Peyer's patch (tissue), 4 donors: Measurements from ENCODE around the gene TBCD. TPM values are rescaled to one million over a fixed set of nuclear protein-coding genes. Genes with fewer than 3 reads are reported as not detected.
"Not testable (repeated sequence)": the region's sequence is repeated elsewhere in the genome, so short reads cannot be mapped to it uniquely, and the experiment has no call there.

Source experiments
- DNase-seq, 3 donors: peaks; one replicate each; pipeline ENCODE4 v3.0.0-alpha.2; 2017 to 2019
- H3K27ac ChIP-seq, 4 donors: fragments of 200-600 bp; sonication (generic); one replicate each; pipeline ENCODE4 v1.5.1; 2016 to 2019
- H3K27me3 ChIP-seq, 2 donors: fragments of 200-600 bp; sonication (generic); one replicate each; pipeline ENCODE4 v1.5.1; 2019
- H3K36me3 ChIP-seq, 3 donors: fragments of 200-600 bp; sonication (generic); one replicate each; pipeline ENCODE4 v1.5.1; 2016 to 2019
- H3K4me1 ChIP-seq, 4 donors: fragments of 200-600 bp; sonication (generic); one replicate each; pipeline ENCODE4 v1.5.1; 2016 to 2019
- H3K4me3 ChIP-seq, 4 donors: fragments of 200-600 bp; sonication (generic); 1 replicate in 3 of 4; 2 replicates in 1 of 4; pipeline ENCODE4 v1.5.1; 2016 to 2019; ENCODE audit warnings: mild to moderate bottlenecking in 1 of 4
- H3K9me3 ChIP-seq, 4 donors: fragments of 200-600 bp; sonication (generic); one replicate each; pipeline ENCODE4 v1.5.1; 2016 to 2019; ENCODE audit warnings: mild to moderate bottlenecking in 1 of 4
- POLR2A ChIP-seq, 2 donors: fragments of 450-650 bp; IDR thresholded peaks; one replicate each; pipeline ENCODE4 v1.5.1; 2017; ENCODE audit warnings: antibody characterized with exemption in 2 of 2, mild to moderate bottlenecking in 2 of 2, moderate library complexity in 2 of 2
- total RNA-seq, 4 donors: library from RNA; depleted of rRNA; stranded (reverse); fragments of >200 nt; gene quantifications; one replicate each; pipeline ENCODE4 v1.1.0, GENCODE V29; 2016
- TF ChIP-seq, protein P1 (sequence below), 6 experiments: fragments of 450-650 bp in 4 of 6; fragments of 200-600 bp in 2 of 6; sonication (generic) in 1 of 6; IDR thresholded peaks; one replicate each; pipeline ENCODE4 v1.5.1; 2017 to 2019; ENCODE audit warnings: antibody characterized with exemption in 6 of 6, mild to moderate bottlenecking in 3 of 6, moderate library complexity in 1 of 6

Gene TBCD
- total RNA-seq, 4 donors from 2014 or later, result 58.7 to 130 (median 74.8) TPM

DNA sequence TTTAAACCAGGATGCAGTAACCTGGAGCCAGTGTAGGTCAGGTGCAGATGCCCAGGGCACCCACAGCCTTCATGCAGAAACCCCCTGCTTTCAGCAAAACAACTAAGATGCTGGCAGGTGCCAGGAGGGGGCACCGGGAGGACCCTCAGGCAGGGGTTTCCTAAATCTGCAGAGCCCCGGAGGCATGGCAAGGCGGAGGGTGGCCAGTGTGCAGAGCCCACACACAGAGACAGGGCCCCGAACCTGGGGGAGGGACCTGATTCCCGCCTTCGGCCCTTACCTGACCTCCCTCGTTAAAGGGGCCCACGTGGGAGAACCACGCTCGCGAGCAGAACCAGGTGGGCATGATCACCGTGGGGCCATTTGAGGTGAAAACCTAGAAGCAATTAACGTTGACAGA, 213.5 kb downstream of the TBCD start:
- H3K4me1 ChIP-seq, result peaks cover 0 to 9% (median 4%) of the 10 kb centered on the region in 4 donors
- no peak for TF ChIP-seq POLR2A (IDR thresholded peaks at IDR 0.05)
- TF ChIP-seq, protein P1, sequence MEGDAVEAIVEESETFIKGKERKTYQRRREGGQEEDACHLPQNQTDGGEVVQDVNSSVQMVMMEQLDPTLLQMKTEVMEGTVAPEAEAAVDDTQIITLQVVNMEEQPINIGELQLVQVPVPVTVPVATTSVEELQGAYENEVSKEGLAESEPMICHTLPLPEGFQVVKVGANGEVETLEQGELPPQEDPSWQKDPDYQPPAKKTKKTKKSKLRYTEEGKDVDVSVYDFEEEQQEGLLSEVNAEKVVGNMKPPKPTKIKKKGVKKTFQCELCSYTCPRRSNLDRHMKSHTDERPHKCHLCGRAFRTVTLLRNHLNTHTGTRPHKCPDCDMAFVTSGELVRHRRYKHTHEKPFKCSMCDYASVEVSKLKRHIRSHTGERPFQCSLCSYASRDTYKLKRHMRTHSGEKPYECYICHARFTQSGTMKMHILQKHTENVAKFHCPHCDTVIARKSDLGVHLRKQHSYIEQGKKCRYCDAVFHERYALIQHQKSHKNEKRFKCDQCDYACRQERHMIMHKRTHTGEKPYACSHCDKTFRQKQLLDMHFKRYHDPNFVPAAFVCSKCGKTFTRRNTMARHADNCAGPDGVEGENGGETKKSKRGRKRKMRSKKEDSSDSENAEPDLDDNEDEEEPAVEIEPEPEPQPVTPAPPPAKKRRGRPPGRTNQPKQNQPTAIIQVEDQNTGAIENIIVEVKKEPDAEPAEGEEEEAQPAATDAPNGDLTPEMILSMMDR (IDR thresholded peaks at IDR 0.05), result no peak
- no peak overlapping the region for H3K4me3 ChIP-seq
- peak in 2 of 3 donors; percentile 27 to 39 for DNase-seq
- H3K36me3 ChIP-seq, result no peaks in the 10 kb centered on the region
- H3K27me3 ChIP-seq, result no peaks in the 10 kb centered on the region
- no peak overlapping the region for H3K27ac ChIP-seq
- H3K9me3 ChIP-seq, result no peaks in the 10 kb centered on the region

- Histone ChIP-seq H3K27ac (no peak overlapping the region), H3K4me3 (no peak overlapping the region), H3K4me1 (peaks cover 0 to 9% (median 4%) of the 10 kb centered on the region in 4 donors), H3K27me3 (no peaks in the 10 kb centered on the region), H3K9me3 (no peaks in the 10 kb centered on the region), H3K36me3 (no peaks in the 10 kb centered on the region)
- peak in 1 of 3 donors; percentile 8 for DNase-seq
- TF ChIP-seq, protein P1 (IDR thresholded peaks at IDR 0.05), result no peak
- TF ChIP-seq POLR2A (IDR thresholded peaks at IDR 0.05), result no peak
Observed at GRCh38 chr17:82966415-82966814, 214.6 kb downstream of the TBCD start.

DNA sequence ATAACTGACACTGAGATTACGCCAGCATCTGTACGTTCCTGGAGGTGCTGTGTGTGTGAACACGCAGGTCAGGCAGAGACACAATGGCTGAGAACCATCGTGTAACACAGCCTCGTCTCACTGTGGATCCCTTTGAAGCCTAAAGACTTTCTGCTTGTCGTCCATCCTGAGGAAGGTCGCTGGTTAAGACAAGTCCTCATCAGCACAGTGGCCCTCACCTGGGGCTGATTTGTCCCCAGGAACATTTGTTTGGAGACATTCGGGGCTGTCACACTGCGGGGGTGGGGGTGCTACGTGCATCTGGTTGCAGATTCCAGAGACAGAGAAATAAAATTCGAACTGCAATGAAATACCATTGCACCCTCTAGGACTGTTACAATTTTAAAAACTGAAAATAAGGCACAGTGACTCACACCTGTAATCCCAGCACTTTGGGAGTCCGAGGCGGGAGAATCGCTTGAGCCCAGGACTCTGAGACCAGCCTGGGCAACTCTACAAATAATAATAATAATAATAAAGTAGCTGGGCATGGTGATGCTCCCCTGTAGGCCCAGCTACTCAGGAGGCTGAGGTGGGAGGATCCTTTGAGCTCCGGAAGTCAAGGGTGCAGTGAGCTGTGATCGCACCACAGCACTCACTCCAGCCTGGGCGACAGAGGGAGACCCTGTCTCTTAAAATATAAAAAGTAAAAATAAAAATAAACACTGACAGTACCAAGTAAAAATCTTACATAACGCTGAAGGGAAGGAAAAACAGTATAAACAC, 215.6 kb downstream of the TBCD start:
- Histone ChIP-seq H3K4me3 (no peak overlapping the region), H3K27me3 (no peaks in the 10 kb centered on the region), H3K9me3 (no peaks in the 10 kb centered on the region), H3K4me1 (peaks cover 0 to 9% (median 4%) of the 10 kb centered on the region in 4 donors), H3K27ac (no peak overlapping the region), H3K36me3 (no peaks in the 10 kb centered on the region)
- TF ChIP-seq, protein P1 (IDR thresholded peaks at IDR 0.05), result no peak
- no peak for TF ChIP-seq POLR2A (IDR thresholded peaks at IDR 0.05)
- DNase-seq, result peak in 1 of 3 donors; percentile 16

DNA sequence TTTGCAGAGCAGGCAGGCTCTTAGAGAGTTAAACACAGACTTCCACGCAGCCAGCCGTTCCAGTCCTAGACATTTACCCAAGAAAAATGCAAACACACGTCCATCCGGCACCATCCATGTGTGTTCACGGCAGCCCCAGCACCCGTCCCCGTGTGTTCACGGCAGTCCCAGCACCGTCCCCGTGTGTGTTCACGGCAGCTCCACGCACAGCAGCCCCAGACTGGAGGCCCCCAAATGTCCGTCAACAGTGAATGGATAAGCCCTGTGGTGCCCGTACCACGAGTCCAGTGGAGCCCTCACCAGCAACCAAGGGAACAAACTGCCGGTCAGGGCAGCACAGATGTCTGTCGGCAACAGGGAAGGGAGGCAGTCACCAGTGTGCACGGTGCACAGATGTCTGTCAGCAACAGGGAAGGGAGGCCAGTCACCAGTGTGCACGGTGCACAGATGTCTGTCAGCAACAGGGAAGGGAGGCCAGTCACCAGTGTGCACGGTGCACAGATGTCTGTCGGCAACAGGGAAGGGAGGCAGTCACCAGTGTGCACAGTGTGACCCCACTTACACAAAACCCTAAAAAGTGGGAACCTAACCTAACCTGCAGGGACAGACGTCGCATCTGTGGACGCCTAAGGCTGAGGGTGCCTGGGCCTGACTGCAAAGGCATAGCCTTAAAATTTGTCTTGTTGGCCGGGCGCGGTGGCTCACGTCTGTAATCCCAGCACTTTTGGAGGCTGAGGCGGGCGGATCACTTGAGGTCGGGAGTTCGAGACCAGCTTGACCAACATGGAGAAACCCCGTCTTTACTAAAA, 216.4 kb downstream of the TBCD start:
- not testable (repeated sequence) for H3K36me3 ChIP-seq, H3K9me3 ChIP-seq, H3K4me3 ChIP-seq, H3K27me3 ChIP-seq, H3K27ac ChIP-seq, H3K4me1 ChIP-seq
- peak in 1 of 3 donors; percentile 47 for DNase-seq

- H3K36me3 ChIP-seq, result no peaks in the 10 kb centered on the region
- peaks cover 0 to 5% (median 0%) of the 10 kb centered on the region in 4 donors for H3K4me1 ChIP-seq
- H3K4me3 ChIP-seq, result no peak overlapping the region
- no peak overlapping the region for H3K27ac ChIP-seq
- no peak for TF ChIP-seq POLR2A (IDR thresholded peaks at IDR 0.05)
- TF ChIP-seq, protein P1 (IDR thresholded peaks at IDR 0.05), result no peak
- no peaks in the 10 kb centered on the region for H3K27me3 ChIP-seq
- DNase-seq, result no peak
- no peaks in the 10 kb centered on the region for H3K9me3 ChIP-seq
Observed at GRCh38 chr17:82970067-82970466, 218.2 kb downstream of the TBCD start.
